SK-N-MC (cell line): ENCODE results near the gene NCBP3.

Experiments
- EZH2 ChIP-seq: fragments of 200-600 bp; sonication (generic); IDR thresholded peaks from one replicate; pipeline ENCODE4 v1.6.1; 2017; ENCODE audit warnings: antibody characterized with exemption
- FOXP2 ChIP-seq: optimal IDR thresholded peaks from 2 replicates; pipeline ENCODE3; 2011; ENCODE audit warnings: mild to moderate bottlenecking, moderate library complexity; ENCODE audit not compliant: insufficient read depth; ENCODE audit errors: extremely low read length, control extremely low read depth
- POLR2AphosphoS5 ChIP-seq: IDR thresholded peaks from 2 replicates; pipeline ENCODE4 v1.6.1; 2012; ENCODE audit warnings: mild to moderate bottlenecking, low read depth, low read length, borderline replicate concordance

DNA sequence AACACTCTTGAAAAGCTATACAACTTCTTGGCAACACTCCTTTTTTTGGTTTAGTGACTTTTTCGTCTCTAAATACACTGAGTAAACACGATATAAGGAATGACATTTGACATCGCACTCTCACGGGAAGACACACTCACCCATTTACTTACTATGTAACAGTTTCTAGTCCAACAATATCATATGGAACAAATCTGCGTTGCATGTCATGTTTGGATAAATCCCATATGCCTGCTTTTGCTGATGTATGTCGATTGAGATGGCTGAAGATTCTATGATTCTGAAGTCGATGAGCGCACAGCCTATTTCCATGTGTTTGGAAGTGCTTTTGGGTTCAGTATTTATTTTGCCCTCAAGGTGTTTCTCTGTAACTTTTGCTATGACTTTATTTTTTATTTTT is 63.3 kb downstream of the NCBP3 start:
- TF ChIP-seq FOXP2 = no peak
- TF ChIP-seq POLR2AphosphoS5 = no peak
- no peak for TF ChIP-seq EZH2
